DMS114 treated with DMSO at 0.1 percent for 48 hours (cell line): ENCODE measurements around the gene OR4D1.
"Not testable (repeated sequence)": the region's sequence is repeated elsewhere in the genome, so short reads cannot be mapped to it uniquely, and the experiment has no call there.

Source experiments
- DNase-seq: peaks from one replicate; lab custom pipeline; 2025; ENCODE audit not compliant: unreplicated experiment; lab: John Stamatoyannopoulos, UW

The OR4D1 gene

GRCh38 chr17:58147930-58148434 lies at the start of gene OR4D1:
Gene OR4D1, plus strand, starts transcription at chr17:58148384. Its CDS starts 6,770 bp downstream, at chr17:58155154.
- DNase-seq: no peak

GRCh38 chr17:58100506-58100905 lies 47.7 kb upstream of the OR4D1 start:
- DNase-seq: no peak

- DNase-seq: not testable (repeated sequence)
These were observed 46.3 kb upstream of the OR4D1 start for GRCh38 chr17:58101898-58102297.

DNA sequence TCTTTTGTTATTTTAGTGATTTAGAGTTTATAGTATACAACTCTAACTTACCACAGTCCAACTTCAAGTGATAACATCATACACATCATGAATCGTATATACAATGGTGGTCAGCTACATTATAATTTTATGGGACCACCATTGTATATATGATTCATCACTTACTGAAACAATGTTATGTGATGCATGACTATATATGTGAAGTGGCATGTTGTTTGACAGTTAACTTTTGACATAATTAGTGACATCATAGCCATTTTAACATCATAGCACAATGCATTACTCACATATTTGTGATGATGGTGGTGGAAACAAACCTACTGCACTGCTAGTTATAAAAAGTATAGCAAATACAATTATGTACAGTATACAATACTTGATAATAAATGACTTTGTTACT lies 43.1 kb upstream of the OR4D1 start:
- no peak for DNase-seq

DNA sequence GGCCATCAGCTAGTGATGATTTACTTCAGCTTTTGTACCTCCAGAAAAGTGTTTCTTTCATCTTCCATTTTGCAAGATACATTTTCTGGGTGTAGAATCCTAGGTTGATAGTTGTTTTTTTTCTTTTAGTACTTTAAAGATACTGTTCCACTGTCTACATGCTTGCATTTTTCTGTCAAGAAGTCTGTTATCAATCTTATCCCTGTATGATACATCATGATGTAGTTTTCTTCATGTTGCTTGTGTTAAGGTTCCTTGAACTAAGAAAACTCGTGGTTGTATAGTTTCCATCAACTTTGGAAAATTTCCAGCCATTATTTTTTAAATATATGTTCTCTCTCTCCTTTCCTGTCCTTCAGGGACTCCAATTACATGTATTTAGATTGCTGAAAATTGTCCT lies 40.9 kb upstream of the OR4D1 start:
- no peak for DNase-seq

GRCh38 chr17:58109197-58109596 lies 39.0 kb upstream of the OR4D1 start:
- no peak for DNase-seq

DNA sequence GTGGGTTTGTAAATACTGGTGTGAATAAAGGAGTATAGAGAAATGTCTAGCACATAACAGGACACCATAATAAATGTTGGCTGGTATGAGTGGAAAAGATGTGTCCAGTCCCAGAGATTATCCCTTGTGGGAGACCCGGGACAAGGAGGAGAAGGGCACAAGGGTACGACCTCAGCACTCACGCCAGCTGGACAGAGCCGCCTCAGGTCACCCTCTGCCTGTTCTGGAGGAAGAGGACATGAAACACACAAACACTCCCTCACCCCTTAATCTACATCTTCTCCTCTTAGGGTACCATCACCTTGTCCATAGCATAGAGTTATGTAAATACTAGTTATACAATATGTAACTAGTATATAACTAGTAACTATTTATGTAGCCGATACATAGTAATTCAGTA lies 38.2 kb upstream of the OR4D1 start:
- DNase-seq: no peak

DNA sequence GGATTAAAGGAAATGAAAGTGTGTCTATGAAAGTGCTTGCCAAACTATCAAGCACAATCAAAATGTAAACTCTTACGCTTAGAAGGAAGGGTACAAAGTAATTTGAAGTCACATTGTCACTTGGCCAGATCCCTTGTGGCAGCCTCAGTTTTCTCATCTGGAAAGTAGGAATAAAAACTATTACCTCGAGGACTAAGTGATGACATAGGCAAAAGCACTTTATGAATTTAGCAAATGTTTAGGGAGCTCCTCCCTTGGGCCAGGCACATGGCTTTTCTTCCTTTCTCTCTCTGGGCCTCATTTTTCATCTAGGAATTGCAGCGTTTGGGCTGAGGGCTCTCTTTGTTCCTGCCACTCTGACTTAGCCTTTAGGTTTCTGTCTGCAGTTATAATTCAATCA lies 36.5 kb upstream of the OR4D1 start:
- DNase-seq: no peak

DNA sequence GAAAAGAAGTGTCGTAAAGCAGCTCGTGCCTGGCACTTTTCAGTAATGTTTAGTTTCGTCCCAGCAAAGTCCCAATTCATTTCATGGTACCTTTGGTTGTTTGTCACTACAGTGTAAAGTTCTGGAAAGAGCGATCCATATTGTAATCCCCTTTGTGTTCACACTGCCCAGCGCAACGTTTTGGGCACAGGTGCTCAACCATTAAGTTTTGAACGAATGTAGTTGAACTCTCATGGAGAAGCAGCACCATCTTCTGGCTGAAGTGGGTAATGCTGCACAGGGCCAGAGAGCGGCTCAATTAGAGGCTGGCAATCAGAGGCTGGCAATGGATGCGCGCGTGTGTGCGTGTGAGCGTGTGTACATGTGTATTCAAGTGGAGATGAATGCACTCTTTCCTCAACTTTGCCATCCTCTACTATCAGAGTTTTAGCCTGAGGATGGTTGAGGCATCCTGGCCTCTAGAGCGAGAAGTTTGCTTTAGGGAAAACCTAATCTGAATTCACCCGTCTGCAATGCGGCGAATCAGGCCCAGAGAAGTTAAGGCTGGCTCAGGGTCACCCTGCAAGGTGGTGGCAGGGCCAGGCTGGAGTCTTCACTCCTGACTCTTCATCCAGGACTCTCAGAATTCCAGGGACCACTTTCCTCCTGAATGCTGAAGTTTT lies 35.1 kb upstream of the OR4D1 start:
- peak; percentile 74 for DNase-seq

GRCh38 chr17:58113947-58114346 lies 34.2 kb upstream of the OR4D1 start:
- DNase-seq: no peak

GRCh38 chr17:58117382-58117781 lies 30.8 kb upstream of the OR4D1 start:
- no peak for DNase-seq

DNA sequence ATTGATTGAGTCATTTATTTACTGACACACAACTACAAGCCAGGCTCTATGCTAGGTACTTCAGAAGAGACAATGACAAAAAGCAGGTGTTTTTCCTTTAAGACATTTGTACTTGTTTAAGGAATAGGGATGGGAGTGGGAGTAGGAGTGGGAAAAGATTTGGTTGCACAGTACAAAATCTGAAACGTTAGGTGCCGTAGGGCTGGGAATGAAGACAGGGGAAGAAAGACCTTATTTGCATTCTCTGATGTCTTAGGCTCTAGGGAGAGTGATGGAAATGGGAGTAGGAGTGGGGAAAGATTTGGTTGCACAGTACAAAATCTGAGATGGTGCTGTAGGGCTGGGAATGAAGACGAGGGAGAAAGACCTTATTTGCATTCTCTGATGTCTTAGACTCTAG lies 28.7 kb upstream of the OR4D1 start:
- no peak for DNase-seq

DNA sequence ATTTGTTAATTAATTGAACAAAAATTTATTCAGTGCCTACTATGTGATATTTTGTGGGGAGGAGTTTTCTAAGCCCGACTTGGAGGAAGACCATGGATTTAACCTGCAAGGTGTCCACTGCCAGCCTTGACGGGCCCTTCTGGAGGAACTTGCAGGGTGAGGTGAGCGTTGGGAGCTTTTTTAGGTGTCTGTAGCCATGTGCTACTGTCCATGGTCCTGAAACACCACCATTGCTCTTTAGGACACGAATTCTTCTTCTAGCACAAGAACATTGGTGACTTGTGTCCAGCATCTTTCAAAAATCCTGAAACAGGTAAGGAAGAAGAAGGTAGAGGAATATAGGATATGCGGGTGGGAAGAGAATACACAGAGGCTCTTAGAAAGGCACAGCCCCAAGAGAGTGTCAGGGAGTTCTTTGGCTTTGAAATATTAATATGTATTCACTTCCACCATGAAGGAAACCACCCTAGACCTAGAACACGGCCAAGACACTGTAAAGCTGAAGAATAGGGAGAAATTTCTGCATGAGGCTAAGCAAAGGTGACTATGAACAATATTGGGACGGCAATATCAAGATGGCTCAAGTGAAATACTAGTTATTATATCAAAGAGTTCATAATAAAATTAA lies 27.9 kb upstream of the OR4D1 start:
- no peak for DNase-seq

DNA sequence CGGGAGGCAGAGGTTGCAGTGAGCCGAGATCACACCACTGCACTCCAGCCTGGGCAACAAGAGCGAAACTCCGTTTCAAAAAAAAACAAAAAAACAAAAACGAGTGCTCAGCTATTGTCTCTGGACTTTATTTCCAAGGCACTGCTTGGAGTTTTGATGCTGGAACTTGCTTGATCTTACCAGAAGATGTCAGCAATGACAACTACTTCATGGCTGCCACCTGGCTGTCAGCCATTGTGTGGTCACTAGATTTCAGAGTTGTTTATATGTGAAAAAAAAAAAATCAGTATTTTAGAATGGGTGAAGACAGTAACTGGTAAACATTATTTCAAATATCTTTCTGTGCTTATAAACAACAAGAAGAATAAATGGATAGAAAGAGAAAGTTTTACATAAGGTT lies 26.3 kb upstream of the OR4D1 start:
- peak; percentile 77 for DNase-seq

GRCh38 chr17:58127846-58128245 lies 20.3 kb upstream of the OR4D1 start:
- DNase-seq: no peak

DNA sequence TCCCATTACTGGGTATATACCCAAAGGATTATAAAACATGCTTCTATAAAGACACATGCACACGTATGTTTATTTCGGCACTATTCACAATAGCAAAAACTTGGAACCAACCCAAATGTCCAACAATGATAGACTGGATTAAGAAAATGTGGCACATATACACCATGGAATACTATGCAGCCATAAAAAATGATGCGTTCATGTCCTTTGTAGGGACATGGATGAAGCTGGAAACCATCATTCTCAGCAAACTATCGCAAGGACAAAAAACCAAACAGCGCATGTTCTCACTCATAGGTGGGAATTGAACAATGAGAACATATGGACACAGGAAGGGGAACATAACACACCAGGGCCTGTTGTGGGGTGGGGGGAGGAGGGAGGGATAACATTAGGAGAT lies 15.5 kb upstream of the OR4D1 start:
- not testable (repeated sequence) for DNase-seq

DNA sequence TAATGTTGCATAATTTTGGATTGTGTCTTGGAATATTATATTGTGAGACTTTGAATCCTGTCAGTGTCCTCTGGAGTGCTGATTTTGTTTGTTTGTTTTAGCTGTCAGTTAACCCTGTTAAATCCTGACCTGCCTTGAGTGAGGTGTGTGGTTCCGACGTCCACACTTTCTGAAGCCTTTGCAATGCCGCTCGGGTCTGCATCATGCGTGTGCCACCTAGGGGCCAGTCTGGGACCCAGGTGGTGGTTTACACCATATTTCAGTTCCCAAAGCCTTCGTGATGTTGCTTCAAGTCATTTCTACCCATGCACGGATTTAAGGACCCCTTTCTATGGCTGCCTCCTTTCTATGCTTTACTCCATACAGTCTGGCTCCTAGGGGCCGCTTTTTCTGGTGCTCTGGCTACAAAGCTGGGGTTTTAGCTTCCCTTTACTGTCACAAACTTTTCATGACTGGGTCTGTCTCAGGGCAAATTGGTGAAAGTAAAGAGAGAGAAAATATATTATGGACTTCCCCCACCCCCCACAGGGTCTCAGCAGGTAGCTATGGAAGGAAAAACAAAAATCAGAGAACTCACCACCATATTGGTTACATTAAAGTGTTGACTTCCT lies 11.4 kb upstream of the OR4D1 start:
- DNase-seq: no peak

DNA sequence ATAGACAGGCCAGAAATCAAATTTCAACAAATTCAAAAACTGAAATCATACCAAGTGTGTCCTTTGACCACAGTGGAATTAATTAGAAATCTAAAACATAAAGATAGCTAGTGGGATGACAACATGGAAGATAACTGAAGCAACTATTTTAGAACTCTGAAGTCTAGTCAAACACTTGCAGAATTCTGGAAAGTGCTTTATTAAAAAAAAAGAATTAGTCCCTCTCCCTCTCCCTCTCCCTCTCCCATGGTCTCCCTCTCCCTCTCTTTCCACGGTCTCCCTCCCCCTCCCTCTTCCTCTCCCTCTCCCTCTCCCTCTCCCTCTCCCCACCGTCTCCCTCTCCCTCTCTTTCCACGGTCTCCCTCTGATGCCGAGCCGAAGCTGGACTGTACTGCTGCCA lies 6.7 kb upstream of the OR4D1 start:
- DNase-seq: no peak

GRCh38 chr17:58143335-58143734 lies 4.8 kb upstream of the OR4D1 start:
- not testable (repeated sequence) for DNase-seq

DNA sequence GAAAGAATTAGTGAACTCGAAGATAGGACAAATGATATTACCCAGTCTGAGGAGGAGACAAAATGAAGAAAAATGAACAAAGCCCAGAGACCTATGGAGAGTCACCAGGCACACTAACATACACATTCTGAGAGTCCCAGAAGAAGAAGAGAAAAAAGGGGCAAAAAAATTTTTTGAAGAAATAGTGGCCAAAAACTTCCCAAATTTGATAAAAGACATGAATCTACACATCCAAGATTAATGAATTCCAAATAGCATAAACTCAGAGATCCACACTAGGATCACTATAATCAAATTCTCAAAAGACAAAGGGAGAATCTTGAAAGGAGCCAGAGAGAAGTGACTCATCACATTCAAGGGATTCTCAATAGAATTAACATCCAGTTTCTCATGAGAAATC lies 3.4 kb upstream of the OR4D1 start:
- DNase-seq: no peak

GRCh38 chr17:58148609-58149008 lies 425 bp downstream of the OR4D1 start:
- DNase-seq: no peak

GRCh38 chr17:58150394-58150793 lies 2.2 kb downstream of the OR4D1 start:
- DNase-seq: no peak
